HG03135 (cell line): ENCODE results near the gene MAPK8.

Experiments
- ATAC-seq: cut with Tn5 transposase; IDR thresholded peaks from one replicate; pipeline ENCODE4 v1.9.1; 2021; ENCODE audit warnings: mild to moderate bottlenecking, moderate library complexity; ENCODE audit not compliant: unreplicated experiment

The MAPK8 gene

DNA sequence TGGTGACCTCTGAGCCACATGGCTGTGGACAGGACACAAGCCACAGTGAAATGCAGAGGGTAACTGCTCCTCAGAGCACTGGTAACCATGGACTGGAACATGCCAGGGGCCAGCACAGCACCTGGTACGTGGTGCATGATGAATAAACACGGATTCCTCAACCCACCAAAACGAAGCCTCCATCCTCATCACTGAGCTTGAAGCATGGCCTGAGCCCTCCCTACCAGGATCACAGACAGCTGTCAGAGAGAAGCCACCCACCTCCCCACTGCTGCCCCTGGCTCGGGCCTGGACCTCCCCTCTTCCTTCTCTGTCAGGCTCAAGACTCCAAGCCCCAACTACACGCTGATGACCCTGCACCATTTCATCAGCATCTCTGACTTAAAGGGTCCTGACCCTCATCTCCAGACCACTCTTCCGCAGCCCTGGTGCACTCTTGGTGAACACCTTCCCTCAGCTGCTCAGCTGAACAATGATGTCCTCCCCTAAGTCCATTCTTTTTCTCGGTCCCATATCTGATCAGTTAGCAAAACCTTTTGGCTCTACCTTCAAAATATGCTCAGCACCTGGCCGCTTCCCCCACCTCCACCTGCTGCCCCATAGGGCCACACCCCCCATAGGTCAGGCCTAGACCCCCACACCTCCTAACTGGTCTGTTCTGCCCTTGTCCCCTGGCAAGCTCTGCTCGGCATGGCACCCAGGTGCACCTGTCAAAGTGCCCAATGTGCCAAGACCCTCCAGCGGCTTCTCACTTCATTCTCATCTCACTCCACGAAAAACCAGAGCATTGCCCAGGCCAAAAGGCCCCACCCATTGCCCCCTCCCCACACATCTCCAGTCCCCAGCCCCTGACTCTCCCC, 141.1 kb downstream of the MAPK8 start:
- ATAC-seq: no peak

- ATAC-seq: no peak
Observed at GRCh38 chr10:48448796-48449195, 142.3 kb downstream of the MAPK8 start.

- ATAC-seq: no peak
Observed at GRCh38 chr10:48449501-48450232, 143.2 kb downstream of the MAPK8 start.

GRCh38 chr10:48450233-48450740, 143.8 kb downstream of the MAPK8 start:
- ATAC-seq: no peak

DNA sequence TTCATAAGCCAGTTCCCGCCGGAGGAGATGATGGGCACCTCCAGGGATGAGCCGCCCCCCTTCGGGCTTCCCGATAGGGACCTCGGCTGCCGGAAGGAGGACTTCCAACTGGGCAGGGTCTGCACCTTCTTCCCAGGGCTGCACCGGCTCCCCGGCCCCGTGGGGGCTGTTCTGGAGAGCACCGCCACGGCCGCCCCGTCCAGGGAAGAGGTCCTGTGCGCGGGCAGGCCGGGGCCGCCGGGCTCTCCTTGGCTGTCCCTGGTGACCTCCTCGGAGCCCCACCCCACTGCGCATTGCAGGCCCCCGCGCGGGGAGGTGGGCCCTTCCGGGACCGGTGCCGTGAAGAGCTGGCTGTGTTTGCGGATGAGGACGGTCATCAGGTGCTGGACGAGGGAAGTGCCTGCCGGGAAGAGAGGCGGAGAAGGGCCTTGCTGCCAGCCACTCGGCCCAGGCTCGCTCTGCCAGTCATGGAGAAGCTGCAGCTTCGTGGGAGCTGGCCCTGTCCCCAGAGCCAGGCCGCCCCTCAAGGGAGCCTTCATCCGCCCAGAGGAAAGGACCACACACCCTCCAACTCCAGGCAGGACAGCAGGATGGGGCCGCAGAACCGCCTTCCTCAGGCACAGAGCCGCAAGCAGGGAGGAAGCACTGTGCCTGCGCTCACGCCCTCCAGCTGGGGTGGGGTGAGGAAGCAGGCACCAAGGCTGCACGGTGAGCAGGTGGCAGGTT, 144.4 kb downstream of the MAPK8 start:
- ATAC-seq: no peak

DNA sequence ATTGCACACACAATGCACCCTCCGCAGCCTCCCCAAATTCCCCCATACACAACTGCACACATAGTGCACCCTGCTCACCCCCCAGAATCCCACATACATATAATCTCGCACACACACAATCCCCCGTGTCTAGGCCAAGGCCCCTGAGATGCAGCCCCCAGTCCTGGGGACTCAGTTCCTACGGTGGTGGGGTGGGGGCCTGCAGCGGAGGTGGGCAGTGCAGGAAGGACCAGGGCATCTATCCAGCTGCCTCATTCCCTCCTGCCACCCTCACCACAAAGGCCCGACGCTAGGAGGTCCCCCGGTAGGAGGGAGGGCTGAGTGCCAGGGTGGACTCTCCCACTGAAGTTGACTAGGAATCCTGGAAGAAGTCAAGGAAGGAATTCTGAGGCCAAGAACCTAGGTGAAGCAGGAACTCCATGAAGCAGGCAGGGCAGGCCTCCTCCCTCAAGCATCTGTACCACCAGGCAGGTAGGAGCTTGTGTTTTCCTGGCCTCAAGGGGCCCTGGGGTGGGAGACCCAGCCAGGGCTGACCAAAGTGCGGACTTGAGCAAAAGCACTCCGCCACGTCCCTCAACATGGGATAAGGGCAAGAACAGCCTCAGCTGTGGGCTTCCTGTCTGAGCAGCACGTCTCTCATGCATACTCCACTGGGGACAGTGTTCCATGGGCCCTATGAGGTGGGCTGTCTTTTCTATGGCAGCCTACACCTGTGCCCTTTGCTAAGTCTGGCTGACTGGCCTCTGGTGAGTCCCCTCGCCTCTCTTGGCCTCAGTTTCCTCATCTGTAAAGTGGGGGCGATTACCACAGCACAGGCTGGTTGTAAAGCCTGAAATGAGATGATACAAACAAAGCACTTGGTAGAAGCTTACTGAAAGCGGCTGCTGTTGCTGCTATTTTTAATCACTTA, 145.7 kb downstream of the MAPK8 start:
- no peak for ATAC-seq

GRCh38 chr10:48452879-48453412, 146.5 kb downstream of the MAPK8 start:
- no peak for ATAC-seq

DNA sequence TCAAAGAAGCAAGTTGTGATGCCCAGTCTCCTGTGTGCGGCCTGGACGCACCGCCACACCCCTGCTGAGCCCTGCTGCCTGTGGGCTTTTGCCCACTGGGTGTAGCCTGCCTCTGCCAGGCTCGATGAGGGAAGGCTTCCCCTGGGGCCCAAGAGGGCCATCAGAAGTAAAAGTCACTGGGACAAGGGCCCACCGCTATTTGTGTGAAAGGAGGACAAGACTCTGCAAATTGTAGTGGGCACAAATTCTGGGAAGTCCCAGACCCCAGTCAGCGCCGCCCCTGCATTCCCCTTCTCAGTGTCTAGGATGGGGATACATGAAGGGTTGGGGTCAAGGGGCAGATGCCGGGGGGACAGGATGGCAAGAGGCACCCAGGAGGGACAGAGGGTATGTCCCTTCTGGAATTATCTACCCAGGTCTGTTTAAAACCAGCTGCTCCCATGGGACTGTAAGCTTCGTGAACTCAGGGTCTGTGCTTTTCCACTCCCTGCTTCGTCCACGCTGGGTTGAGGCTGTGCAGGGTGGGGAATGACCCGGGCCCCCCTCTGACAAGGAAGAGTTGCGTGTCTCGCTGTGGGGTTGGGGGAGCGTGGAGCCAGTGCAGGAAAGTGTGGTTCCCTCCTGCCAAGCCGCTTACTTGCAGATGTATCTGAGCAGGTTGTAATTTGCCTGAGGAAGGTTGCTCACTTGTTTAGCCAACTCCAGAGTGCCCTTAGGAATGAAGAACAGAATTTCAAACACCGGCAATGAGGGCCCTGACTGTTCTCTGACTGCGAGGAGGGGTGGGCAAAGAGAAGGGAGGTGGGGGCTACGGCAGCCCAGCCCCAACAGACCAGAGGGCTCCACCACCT, 147.2 kb downstream of the MAPK8 start:
- no peak for ATAC-seq

- ATAC-seq: no peak
Observed at GRCh38 chr10:48454302-48455054, 148.0 kb downstream of the MAPK8 start.

DNA sequence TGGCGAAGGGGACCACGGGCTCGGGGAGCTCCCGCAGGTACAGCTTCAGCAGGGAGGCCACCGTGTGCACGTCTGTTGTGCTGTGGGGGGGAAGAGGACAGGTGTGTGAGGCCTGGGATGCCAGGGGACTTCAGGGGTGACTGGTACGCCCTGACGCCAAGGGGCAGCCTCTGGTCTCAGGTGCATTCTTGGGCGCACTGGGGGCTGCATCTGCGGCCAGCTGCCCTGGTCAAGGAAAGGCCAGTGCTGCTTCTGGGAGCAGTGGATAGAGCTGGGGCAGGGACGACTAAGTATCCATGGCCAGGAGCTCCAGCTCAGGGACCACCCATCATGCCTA, 148.5 kb downstream of the MAPK8 start:
- no peak for ATAC-seq

DNA sequence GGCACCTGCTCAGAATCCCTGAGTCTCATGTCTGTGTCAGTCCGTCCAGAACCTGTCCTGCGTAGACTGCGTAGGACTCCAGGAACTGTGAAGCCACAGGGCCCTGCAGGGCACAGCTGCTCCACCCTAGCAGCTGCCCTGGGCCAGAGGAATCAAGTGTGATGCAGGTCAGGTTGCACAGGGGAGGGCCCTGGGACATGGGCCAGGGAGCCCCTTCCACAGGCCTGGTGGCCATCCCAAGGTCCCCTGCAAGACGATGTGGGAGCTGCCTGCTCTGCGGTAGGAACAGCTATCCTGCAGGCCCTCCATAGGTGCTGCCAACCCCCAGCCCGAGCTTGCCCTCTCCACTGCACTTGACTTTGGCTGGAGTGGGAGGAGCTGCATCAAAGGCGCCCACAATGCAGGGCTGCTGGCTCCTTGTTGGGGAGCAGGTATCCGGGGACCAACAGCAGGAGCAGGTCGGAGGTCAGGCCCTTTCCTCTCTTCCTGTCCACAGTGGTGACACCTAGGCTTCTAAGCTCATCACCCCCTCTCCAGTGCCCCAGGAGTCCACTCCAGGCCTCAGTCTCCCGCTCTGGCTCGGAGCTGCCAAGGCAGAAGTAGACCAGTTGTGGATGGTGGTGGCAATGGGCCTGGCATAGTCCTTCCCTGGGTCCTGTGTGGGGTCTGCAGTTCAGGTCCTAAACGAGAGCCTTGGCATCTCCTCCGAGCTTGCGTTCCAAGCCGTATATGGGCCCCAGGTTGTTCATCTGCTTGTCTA, 149.1 kb downstream of the MAPK8 start:
- no peak for ATAC-seq

- ATAC-seq: no peak
Observed at GRCh38 chr10:48456361-48456804, 149.9 kb downstream of the MAPK8 start.

DNA sequence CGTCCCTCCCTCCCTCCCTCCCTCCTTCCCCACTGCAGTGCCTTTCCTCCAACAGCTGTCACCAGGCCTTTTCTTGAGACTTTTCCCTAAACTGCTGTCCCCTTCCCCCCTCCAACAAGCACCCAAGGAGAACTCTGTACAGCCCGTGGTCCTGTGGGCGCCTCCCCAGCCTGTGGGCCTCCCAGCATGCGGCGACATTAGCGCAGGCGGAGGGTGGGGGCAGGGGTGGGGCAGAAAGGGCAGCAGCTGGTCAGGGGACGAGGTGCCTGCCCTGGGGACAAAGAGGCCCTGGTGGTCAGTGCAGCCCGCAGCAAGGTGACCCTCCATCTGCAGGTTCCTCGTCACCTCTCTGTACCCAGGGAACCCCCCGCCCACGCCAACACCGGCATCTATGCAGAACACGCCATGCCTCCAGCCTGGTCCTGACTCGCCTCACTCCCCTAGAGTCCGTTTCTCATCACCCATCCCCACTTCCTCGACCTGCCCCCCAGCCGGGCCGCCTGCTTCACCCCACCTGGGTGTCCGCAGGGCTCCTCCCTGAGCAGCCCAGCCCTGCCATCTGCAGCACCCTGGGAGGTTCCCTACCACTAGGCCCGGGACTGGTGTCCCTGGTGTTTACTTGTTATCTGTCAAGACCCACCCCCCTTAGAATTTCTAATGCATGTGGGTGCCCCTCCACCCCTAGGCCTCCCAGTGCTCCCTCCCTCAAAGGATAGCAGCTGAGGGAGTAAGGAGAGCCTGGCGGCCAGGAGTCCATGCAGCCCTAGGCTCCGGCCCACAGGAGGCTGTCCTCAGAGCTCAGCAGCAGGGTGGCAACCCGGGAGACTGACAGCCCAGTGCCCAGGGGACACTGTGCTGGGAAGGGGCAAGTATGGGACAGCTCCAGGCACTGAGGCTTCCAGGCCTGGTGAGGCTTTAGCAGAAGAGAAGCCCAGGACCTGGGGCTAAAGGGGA, 150.6 kb downstream of the MAPK8 start:
- no peak for ATAC-seq

GRCh38 chr10:48457949-48458661, 151.6 kb downstream of the MAPK8 start:
- ATAC-seq: no peak

- ATAC-seq: no peak
Observed at GRCh38 chr10:48458662-48459048, 152.2 kb downstream of the MAPK8 start.
